Measurements from ENCODE around the gene HLA-E. TPM values are rescaled to one million over a fixed set of nuclear protein-coding genes. Genes with fewer than 3 reads are reported as not detected.

The HLA-E gene
- total and polyA plus RNA-seq, 10 of the 15 experiments (the other 5 are each of a cell fraction or from before 2014, with no cell fraction given): 35.1 to 483 (median 267) TPM

GRCh38 chr6:30481211-30481964, 7.9 kb upstream of the HLA-E start:
- Histone ChIP-seq H3K27ac (ENCODE audit: control insufficient read depth, insufficient read depth) (no peak overlapping the region), H3K9ac (ENCODE audit: control insufficient read depth, insufficient read depth, low read length) (no peak overlapping the region), H3K79me2 (ENCODE audit: control insufficient read depth, insufficient read depth, low read length) (no peaks in the 10 kb centered on the region), H2AFZ (ENCODE audit: control insufficient read depth, low read depth, low read length) (no peak overlapping the region), H3K27me3 (replicated peaks in 1 of 2; ENCODE audit: control insufficient read depth in 2 of 2, insufficient read depth in 2 of 2, low read length in 1 of 2) (peaks cover 2 to 8% of the 10 kb centered on the region in 2 experiments; a peak in 3 of 4 replicates), H3K4me3 (no peak overlapping the region), H4K20me1 (ENCODE audit: control insufficient read depth, insufficient read depth) (no peaks in the 10 kb centered on the region), H3K4me2 (ENCODE audit: control insufficient read depth, insufficient read depth) (peak overlapping the region; percentile 50), H3K36me3 (ENCODE audit: control insufficient read depth in 2 of 2, insufficient read depth in 2 of 2, low read length in 1 of 2) (no peaks in the 10 kb centered on the region), H3K9me3 (replicated peaks; ENCODE audit: control insufficient read depth, insufficient read depth, low read length) (no peaks in the 10 kb centered on the region; the same call in 2 of the 3 replicates), H3K4me1 (ENCODE audit: control insufficient read depth, insufficient read depth, low read length) (peaks cover 9% of the 10 kb centered on the region; the same call in 1 of the 2 replicates)
- ChIA-PET POLR2A (interaction anchor here (0.6 to 3.5 kb wide), 4 partner anchors 60 to 191 kb away, joined by 3 to 15 read pairs (median 4); partner anchors contain the start of gene DHX16), RAD21 (ENCODE audit: unreplicated experiment) (interaction anchor here (0.6 to 6.9 kb wide), 20 partner anchors 10 to 606 kb away, joined by 3 to 159 read pairs (median 4); partner anchors contain the start of gene DHX16), CTCF (interaction anchor here (0.8 to 10.3 kb wide), 28 partner anchors 12 to 605 kb away, joined by 3 to 480 read pairs (median 6); partner anchors contain the start of genes DHX16, MRPS18B, PPP1R10 and VARS2), SMC1A (ENCODE audit: uncharacterized antibody, unreplicated experiment) (interaction anchor here (0.7 to 8.6 kb wide), 8 partner anchors 10 to 127 kb away, joined by 3 to 221 read pairs (median 5); no protein-coding TSS in a partner anchor)
- TF ChIP-seq PAX5 (IDR thresholded peaks at IDR 0.05; ENCODE audit: borderline replicate concordance, low read depth, low read length) (no peak), BHLHE40 (IDR thresholded peaks at IDR 0.05; ENCODE audit: borderline replicate concordance in 1 of 2, low read depth in 2 of 2, low read length in 1 of 2) (0 out of 4 replicates have a peak, but pooled peaks of 1 of the 2 experiments have one; percentile 28)
- DNase-seq (ENCODE audit: low read depth, low spot score) (no peak), ATAC-seq (peak; percentile 46), FAIRE-seq (no peak)
- 32% methylated on average over 33 of the region's 33 CpGs for WGBS (ENCODE audit: insufficient coverage, insufficient replicate concordance, low lambda C conversion rate, missing lambda C conversion rate)
- no TSS peak for BruUV-seq (replicated peaks)
- intact Hi-C loops (cut with micrococcal nuclease; ENCODE audit: unreplicated experiment) (loop anchor here (10.0 kb wide), 1 partner anchor 603 kb away; no protein-coding TSS in a partner anchor), in situ Hi-C loops (cut with MboI) (loop anchor here (5.0 kb wide), 3 partner anchors 116 to 251 kb away; partner anchors contain the start of gene DHX16)

All from GM12878 (cell line).